Ascending aorta (tissue), 2 donors: Measurements from ENCODE around the gene BBX. TPM values are rescaled to one million over a fixed set of nuclear protein-coding genes. Genes with fewer than 3 reads are reported as not detected.

Experiments
- DNase-seq, 2 donors: peaks; one replicate each; pipeline ENCODE4 v3.0.0-alpha.2; 2019; ENCODE audit warnings: low spot score in 2 of 2
- H3K27ac ChIP-seq, 2 donors: fragments of 200-600 bp; sonication (generic); one replicate each; pipeline ENCODE4 v1.5.1; 2016 to 2017; ENCODE audit warnings: mild to moderate bottlenecking in 1 of 2
- H3K27me3 ChIP-seq: fragments of 200-600 bp; sonication (generic); one replicate; pipeline ENCODE4 v1.5.1; 2017
- H3K36me3 ChIP-seq, 2 donors: fragments of 200-600 bp; sonication (generic); one replicate each; pipeline ENCODE4 v1.5.1; 2016
- H3K4me1 ChIP-seq, 2 donors: fragments of 200-600 bp; sonication (generic); one replicate each; pipeline ENCODE4 v1.5.1; 2016 to 2017; ENCODE audit warnings: mild to moderate bottlenecking in 1 of 2
- H3K4me3 ChIP-seq, 2 donors: fragments of 200-600 bp; sonication (generic); one replicate each; pipeline ENCODE4 v1.5.1; 2016 to 2017; ENCODE audit warnings: mild to moderate bottlenecking in 1 of 2
- H3K9me3 ChIP-seq, 2 donors: fragments of 200-600 bp; sonication (generic); one replicate each; pipeline ENCODE4 v1.5.1; 2016
- CTCF ChIP-seq, 3 experiments: fragments of 200-600 bp in 2 of 3; fragments of 450-650 bp in 1 of 3; sonication (generic) in 2 of 3; IDR thresholded peaks; one replicate each; pipeline ENCODE4 v1.5.1; 2016 to 2019; ENCODE audit warnings: antibody characterized with exemption in 3 of 3, mild to moderate bottlenecking in 1 of 3, moderate library complexity in 1 of 3
- intact Hi-C: fragments of 100-400 bp; cut with DNase I; formaldehyde crosslinking; loops from one replicate; pipeline ENCODE4 v1.15.1; 2023
- total RNA-seq: library from RNA; depleted of rRNA; stranded (reverse); fragments of >200 nt; gene quantifications from one replicate; pipeline ENCODE4 v1.1.0, GENCODE V29; 2016

BBX gene
- total RNA-seq, 1 donor from 2014 or later = 18.0 TPM

- H3K27me3 ChIP-seq = no peaks in the 10 kb centered on the region
- H3K9me3 ChIP-seq = no peaks in the 10 kb centered on the region
- DNase-seq = no peak
- H3K36me3 ChIP-seq = peaks cover 5 to 11% of the 10 kb centered on the region in 2 donors
- H3K27ac ChIP-seq = no peak overlapping the region
- intact Hi-C loops = no loop called here
- no peak overlapping the region for H3K4me3 ChIP-seq
- no peak for TF ChIP-seq CTCF (IDR thresholded peaks at IDR 0.05)
- no peaks in the 10 kb centered on the region for H3K4me1 ChIP-seq
These were observed 247.1 kb downstream of the BBX start for GRCh38 chr3:107769882-107770281.

GRCh38 chr3:107772016-107772415, 249.3 kb downstream of the BBX start:
- H3K36me3 ChIP-seq = peaks cover 0 to 14% of the 10 kb centered on the region in 2 donors
- no peak for TF ChIP-seq CTCF (IDR thresholded peaks at IDR 0.05)
- intact Hi-C loops = no loop called here
- no peak overlapping the region for H3K27ac ChIP-seq
- H3K4me1 ChIP-seq = no peaks in the 10 kb centered on the region
- no peak overlapping the region for H3K4me3 ChIP-seq
- H3K9me3 ChIP-seq = no peaks in the 10 kb centered on the region
- no peak for DNase-seq
- H3K27me3 ChIP-seq = no peaks in the 10 kb centered on the region

GRCh38 chr3:107775974-107776373, 253.2 kb downstream of the BBX start:
- Histone ChIP-seq H3K27me3 (no peaks in the 10 kb centered on the region), H3K9me3 (no peaks in the 10 kb centered on the region), H3K36me3 (peaks cover 0 to 22% of the 10 kb centered on the region in 2 donors), H3K4me1 (no peaks in the 10 kb centered on the region), H3K4me3 (no peak overlapping the region), H3K27ac (no peak overlapping the region)
- no peak for TF ChIP-seq CTCF (IDR thresholded peaks at IDR 0.05)
- intact Hi-C loops = no loop called here
- no peak for DNase-seq

GRCh38 chr3:107781253-107781652, 258.5 kb downstream of the BBX start:
- Histone ChIP-seq H3K4me1 (no peaks in the 10 kb centered on the region), H3K4me3 (no peak overlapping the region), H3K36me3 (peaks cover 0 to 19% of the 10 kb centered on the region in 2 donors), H3K9me3 (no peaks in the 10 kb centered on the region), H3K27me3 (no peaks in the 10 kb centered on the region), H3K27ac (no peak overlapping the region)
- intact Hi-C loops = no loop called here
- no peak for TF ChIP-seq CTCF (IDR thresholded peaks at IDR 0.05)
- DNase-seq = no peak

GRCh38 chr3:107782054-107782453, 259.3 kb downstream of the BBX start:
- no peaks in the 10 kb centered on the region for H3K27me3 ChIP-seq

More at GRCh38 chr3:107782054-107782453, 259.3 kb downstream of the BBX start:
- DNase-seq = no peak
- no peak for TF ChIP-seq CTCF (IDR thresholded peaks at IDR 0.05)
- H3K36me3 ChIP-seq = peaks cover 0 to 17% of the 10 kb centered on the region in 2 donors
- intact Hi-C loops = no loop called here
- no peak overlapping the region for H3K27ac ChIP-seq
- no peaks in the 10 kb centered on the region for H3K4me1 ChIP-seq
- no peak overlapping the region for H3K4me3 ChIP-seq
- no peaks in the 10 kb centered on the region for H3K9me3 ChIP-seq
